Measurements from ENCODE around the gene AOAH.

AOAH gene

GRCh38 chr7:36625247-36625646 lies 99.0 kb downstream of the AOAH start:
- DNase-seq (ENCODE audit: low spot score in 2 of 2) (no peak), ATAC-seq (no peak)
- H3K4me3 Mint-ChIP-seq: no peak overlapping the region
- H3K9me3 Mint-ChIP-seq: no peaks in the 10 kb centered on the region
- H3K4me1 Mint-ChIP-seq: peaks cover 30% of the 10 kb centered on the region
- H3K27ac Mint-ChIP-seq: peak overlapping the region; percentile 1
- H3K36me3 Mint-ChIP-seq: peaks cover 84% of the 10 kb centered on the region

GRCh38 chr7:36623247-36623646 lies 101.0 kb downstream of the AOAH start:
- peaks cover 87% of the 10 kb centered on the region for H3K36me3 Mint-ChIP-seq
- H3K4me3 Mint-ChIP-seq: no peak overlapping the region
- H3K9me3 Mint-ChIP-seq: no peaks in the 10 kb centered on the region
- ATAC-seq (no peak), DNase-seq (ENCODE audit: low spot score in 2 of 2) (no peak)
- H3K4me1 Mint-ChIP-seq: peaks cover 31% of the 10 kb centered on the region
- no peak overlapping the region for H3K27ac Mint-ChIP-seq

GRCh38 chr7:36621396-36621795 lies 102.9 kb downstream of the AOAH start:
- Mint-ChIP-seq H3K9me3 (no peaks in the 10 kb centered on the region), H3K4me1 (peaks cover 24% of the 10 kb centered on the region), H3K27ac (no peak overlapping the region), H3K4me3 (no peak overlapping the region), H3K36me3 (peaks cover 88% of the 10 kb centered on the region)
- ATAC-seq: no peak
- no peak for DNase-seq (ENCODE audit: low spot score in 2 of 2)

DNA sequence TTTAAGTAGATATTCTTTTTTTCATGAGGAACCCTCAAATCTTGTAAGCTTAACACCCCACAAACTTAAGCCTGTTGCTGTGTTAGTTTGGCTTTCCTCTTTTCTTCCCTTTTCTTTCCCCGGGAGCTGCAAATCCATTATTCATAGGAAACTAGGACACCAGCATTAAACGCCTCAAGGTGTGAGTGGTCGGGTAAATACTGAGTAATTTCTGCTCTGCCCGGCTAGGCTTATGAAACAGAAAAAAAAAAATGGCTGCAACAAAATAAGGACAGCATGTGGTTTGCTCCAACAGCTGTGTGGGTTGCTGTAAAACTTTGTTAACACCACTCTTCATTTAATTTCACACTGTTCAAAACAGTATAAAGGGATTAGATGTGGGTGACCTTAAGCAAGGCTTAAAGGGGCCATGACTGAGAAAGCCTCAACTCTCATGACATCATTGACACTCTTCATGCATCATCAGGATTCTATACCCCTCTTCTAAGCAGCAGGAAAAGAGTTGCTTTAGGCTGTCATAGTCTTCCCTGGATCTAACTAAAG lies 104.1 kb downstream of the AOAH start:
- Mint-ChIP-seq H3K9me3 (no peaks in the 10 kb centered on the region), H3K4me3 (no peak overlapping the region), H3K4me1 (peaks cover 24% of the 10 kb centered on the region), H3K27ac (no peak overlapping the region), H3K36me3 (peaks cover 96% of the 10 kb centered on the region)
- peak; percentile 85 for ATAC-seq
- DNase-seq (ENCODE audit: low spot score in 2 of 2): no peak

DNA sequence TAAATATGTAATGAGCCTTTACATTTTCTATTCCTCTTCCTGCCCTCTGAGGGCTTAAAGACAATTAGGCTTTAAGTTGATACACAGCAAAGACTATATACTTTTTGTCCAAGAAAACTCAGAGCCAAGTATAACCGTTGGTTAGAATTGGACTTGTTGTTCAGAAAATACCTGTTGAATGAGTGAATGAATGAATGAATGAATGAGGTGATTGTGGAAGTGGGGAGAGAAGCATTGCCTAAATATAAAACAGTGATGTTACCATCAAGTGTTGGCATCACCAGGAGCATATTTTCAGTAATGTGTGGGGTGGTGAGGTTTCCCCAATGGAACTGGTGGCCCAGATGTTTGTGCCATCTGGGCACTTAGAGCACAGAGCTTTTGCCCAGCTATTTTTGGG lies 106.9 kb downstream of the AOAH start:
- H3K36me3 Mint-ChIP-seq: peaks cover 99% of the 10 kb centered on the region
- H3K4me1 Mint-ChIP-seq: peaks cover 19% of the 10 kb centered on the region
- H3K4me3 Mint-ChIP-seq: no peak overlapping the region
- H3K9me3 Mint-ChIP-seq: no peaks in the 10 kb centered on the region
- ATAC-seq (no peak), DNase-seq (ENCODE audit: low spot score in 2 of 2) (no peak)
- no peak overlapping the region for H3K27ac Mint-ChIP-seq

DNA sequence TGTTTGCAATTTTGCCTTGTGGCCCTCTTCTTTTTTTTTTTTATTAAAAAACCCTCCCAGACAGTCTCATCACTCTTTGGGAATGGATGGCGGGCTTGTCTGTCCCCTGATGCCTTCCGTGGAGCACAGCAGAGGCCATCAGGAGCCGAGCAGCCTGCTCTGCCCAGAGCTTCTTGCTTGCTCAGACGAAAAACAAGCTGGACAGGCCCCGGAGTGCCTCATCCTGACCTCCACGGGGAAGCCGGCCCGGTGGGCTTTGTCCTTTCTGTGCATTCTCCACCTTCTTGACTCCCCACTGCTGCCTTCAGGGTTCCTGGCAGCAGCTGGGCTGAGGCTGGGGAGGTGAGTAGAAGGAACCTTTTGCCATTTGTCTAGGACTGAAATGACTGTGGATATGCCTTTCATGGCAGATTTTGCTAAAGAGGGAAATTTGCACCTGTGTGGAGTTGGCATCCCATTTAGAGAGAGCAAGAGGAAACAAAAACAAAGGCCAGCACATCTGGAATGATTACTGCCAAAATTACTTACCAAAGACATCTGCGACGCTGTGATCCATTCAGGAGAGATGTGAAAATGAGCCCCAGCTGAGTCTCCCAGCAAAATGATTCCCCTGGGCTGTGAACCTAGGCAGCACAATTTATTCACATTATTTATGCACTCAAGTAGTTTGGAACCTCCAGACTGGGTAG lies 108.3 kb downstream of the AOAH start:
- peak overlapping the region; percentile 16 for H3K27ac Mint-ChIP-seq

GRCh38 chr7:36614959-36615358 lies 109.3 kb downstream of the AOAH start:
- H3K4me1 Mint-ChIP-seq: peaks cover 7% of the 10 kb centered on the region
- H3K4me3 Mint-ChIP-seq: no peak overlapping the region
- peaks cover 96% of the 10 kb centered on the region for H3K36me3 Mint-ChIP-seq
- peak overlapping the region; percentile 16 for H3K27ac Mint-ChIP-seq
- DNase-seq (ENCODE audit: low spot score in 2 of 2): no peak
- H3K9me3 Mint-ChIP-seq: no peaks in the 10 kb centered on the region
- ATAC-seq: no peak

More for the DNA sequence above, 108.3 kb downstream of the AOAH start:
- Mint-ChIP-seq H3K4me1 (peaks cover 13% of the 10 kb centered on the region), H3K4me3 (no peak overlapping the region), H3K9me3 (no peaks in the 10 kb centered on the region), H3K36me3 (peaks cover 96% of the 10 kb centered on the region)
- DNase-seq (ENCODE audit: low spot score in 2 of 2) (no peak), ATAC-seq (no peak)

- Mint-ChIP-seq H3K27ac (peak overlapping the region; percentile 5), H3K4me1 (peaks cover 14% of the 10 kb centered on the region), H3K36me3 (peaks cover 94% of the 10 kb centered on the region)
Observed at GRCh38 chr7:36613031-36613614, 111.2 kb downstream of the AOAH start.

DNA sequence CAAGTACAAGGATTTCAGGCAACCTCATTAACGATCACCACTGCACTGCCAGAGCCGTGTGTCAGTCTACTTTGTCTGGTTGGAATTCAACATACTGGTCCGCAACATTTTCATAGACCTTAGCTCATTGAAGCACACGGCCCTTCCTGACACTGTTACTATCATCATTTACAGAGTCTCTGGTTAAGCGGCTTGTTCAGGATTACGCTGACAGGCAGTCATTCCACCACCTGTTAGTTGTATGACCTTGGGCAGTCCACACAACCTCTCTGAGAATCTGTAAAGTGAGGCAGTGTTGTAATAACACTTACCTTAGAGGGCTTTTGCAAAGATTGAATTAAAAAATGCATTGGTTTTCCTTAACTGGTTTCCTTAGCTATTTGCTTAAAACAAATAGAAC lies 112.6 kb downstream of the AOAH start:
- Mint-ChIP-seq H3K4me1 (peaks cover 18% of the 10 kb centered on the region), H3K9me3 (no peaks in the 10 kb centered on the region), H3K4me3 (no peak overlapping the region), H3K27ac (no peak overlapping the region), H3K36me3 (peaks cover 93% of the 10 kb centered on the region)
- ATAC-seq (no peak), DNase-seq (ENCODE audit: low spot score in 2 of 2) (no peak)

More at GRCh38 chr7:36613031-36613614, 111.2 kb downstream of the AOAH start:
- no peak for DNase-seq (ENCODE audit: low spot score in 2 of 2)
- H3K9me3 Mint-ChIP-seq: no peaks in the 10 kb centered on the region
- H3K4me3 Mint-ChIP-seq: no peak overlapping the region
- no peak for ATAC-seq

- Mint-ChIP-seq H3K4me3 (no peak overlapping the region), H3K9me3 (no peaks in the 10 kb centered on the region), H3K36me3 (peaks cover 63% of the 10 kb centered on the region), H3K4me1 (peaks cover 39% of the 10 kb centered on the region), H3K27ac (peak overlapping the region; percentile 54)
- ATAC-seq (no peak), DNase-seq (ENCODE audit: low spot score in 2 of 2) (no peak)
Observed at GRCh38 chr7:36607721-36608095, 116.6 kb downstream of the AOAH start.

DNA sequence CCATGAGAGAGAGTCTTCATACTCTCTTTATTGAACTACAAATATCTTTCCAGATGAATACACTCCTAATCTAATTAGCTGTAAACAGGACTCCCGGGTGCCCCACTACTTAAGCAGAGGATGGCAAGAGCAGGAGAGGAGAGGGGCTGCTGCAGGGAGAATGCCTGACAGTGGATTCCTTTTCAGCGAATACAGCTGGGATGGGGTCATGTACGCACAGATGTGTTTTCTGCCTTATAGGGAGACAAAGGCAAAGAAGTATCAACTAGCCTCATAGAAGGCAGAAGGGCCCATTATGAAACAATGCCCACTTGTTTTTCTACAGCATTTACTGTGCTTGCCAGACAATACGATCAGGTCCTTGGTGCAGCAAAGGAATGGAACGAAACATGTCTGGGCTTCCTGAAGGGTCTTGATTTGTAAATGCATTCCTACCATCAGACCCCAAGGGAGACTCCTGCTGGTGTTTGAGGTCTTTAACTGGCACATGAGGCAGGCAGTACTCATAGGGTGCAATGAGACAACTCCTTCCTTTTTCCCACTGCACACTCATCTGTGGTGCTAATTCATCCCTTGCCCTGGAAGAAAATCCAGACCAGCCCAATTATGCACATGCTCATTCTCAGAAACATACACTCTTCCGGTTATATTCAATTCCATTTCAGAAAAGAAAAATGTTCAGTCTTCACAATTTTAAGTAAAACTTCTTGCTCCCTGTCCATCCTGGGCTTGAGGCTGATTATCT lies 117.1 kb downstream of the AOAH start:
- DNase-seq (ENCODE audit: low spot score in 2 of 2) (no peak), ATAC-seq (no peak)
- no peaks in the 10 kb centered on the region for H3K9me3 Mint-ChIP-seq
- peaks cover 58% of the 10 kb centered on the region for H3K36me3 Mint-ChIP-seq
- H3K4me1 Mint-ChIP-seq: peaks cover 45% of the 10 kb centered on the region
- no peak overlapping the region for H3K4me3 Mint-ChIP-seq
- H3K27ac Mint-ChIP-seq: peak overlapping the region; percentile 54

GRCh38 chr7:36606153-36606975 lies 117.9 kb downstream of the AOAH start:
- Mint-ChIP-seq H3K4me3 (no peak overlapping the region), H3K36me3 (peaks cover 56% of the 10 kb centered on the region), H3K9me3 (no peaks in the 10 kb centered on the region), H3K27ac (peak overlapping the region; percentile 49), H3K4me1 (peaks cover 53% of the 10 kb centered on the region)
- ATAC-seq (no peak), DNase-seq (ENCODE audit: low spot score in 2 of 2) (no peak)

DNA sequence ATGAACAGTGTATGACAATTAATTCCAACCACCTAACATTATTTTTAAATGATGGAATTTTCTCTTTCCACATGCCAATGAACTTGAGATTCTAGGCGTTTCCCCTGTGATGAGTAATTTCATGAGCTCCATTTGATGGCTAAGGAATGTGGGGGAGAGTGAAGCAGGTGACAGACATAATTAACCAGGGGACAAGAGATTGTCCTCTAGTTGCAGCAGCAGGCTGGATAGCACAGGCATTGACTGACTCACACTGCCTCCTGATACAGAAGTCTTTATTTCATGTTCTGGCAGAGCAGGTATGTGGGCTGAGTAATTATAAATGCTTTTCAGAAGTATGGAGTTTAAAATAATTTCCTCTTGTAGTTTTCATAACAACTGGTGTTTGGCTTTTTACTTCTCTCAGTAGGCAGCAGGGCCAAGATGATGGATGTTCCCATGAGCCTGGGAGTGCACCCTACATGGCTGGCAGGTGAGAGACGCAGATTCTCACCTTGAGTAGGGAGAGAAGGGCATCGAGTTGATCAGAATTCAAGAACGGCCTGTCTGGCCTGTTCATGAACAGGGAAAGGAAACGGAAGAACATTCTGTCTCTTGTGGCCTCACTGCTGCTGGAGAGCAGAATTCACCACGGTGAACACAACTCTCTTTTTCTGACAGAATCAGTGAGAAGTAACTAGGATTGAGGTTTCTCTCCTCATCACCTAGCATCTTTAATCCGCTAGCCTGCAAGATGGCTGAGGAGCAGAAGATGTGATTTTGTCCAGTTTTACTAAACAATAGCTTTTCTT lies 118.8 kb downstream of the AOAH start:
- no peak overlapping the region for H3K27ac Mint-ChIP-seq
- DNase-seq (ENCODE audit: low spot score in 2 of 2): no peak
- no peak overlapping the region for H3K4me3 Mint-ChIP-seq
- no peaks in the 10 kb centered on the region for H3K9me3 Mint-ChIP-seq
- ATAC-seq: no peak
- peaks cover 62% of the 10 kb centered on the region for H3K4me1 Mint-ChIP-seq
- H3K36me3 Mint-ChIP-seq: peaks cover 57% of the 10 kb centered on the region

GRCh38 chr7:36604806-36605205 lies 119.5 kb downstream of the AOAH start:
- H3K27ac Mint-ChIP-seq: no peak overlapping the region
- no peak overlapping the region for H3K4me3 Mint-ChIP-seq
- no peak for DNase-seq (ENCODE audit: low spot score in 2 of 2)
- ATAC-seq: no peak
- peaks cover 68% of the 10 kb centered on the region for H3K4me1 Mint-ChIP-seq
- no peaks in the 10 kb centered on the region for H3K9me3 Mint-ChIP-seq
- peaks cover 57% of the 10 kb centered on the region for H3K36me3 Mint-ChIP-seq

All from stimulated activated effector memory CD8-positive, alpha-beta T cell treated with anti-CD3 and anti-CD28 coated beads, Interleukin-12 subunit alpha, Interleukin-12 subunit beta, amount 100 ng/mL, for 72 hours (primary cell).